HG02678 (cell line): ENCODE data around the gene TMEM131.
"Not testable (repeated sequence)": the region's sequence is repeated elsewhere in the genome, so short reads cannot be mapped to it uniquely, and the experiment has no call there.

ENCODE experiments used
- ATAC-seq: cut with Tn5 transposase; IDR thresholded peaks from one replicate; pipeline ENCODE4 v1.9.1; 2021; ENCODE audit warnings: mild to moderate bottlenecking, moderate library complexity; ENCODE audit not compliant: unreplicated experiment

TMEM131 gene

DNA sequence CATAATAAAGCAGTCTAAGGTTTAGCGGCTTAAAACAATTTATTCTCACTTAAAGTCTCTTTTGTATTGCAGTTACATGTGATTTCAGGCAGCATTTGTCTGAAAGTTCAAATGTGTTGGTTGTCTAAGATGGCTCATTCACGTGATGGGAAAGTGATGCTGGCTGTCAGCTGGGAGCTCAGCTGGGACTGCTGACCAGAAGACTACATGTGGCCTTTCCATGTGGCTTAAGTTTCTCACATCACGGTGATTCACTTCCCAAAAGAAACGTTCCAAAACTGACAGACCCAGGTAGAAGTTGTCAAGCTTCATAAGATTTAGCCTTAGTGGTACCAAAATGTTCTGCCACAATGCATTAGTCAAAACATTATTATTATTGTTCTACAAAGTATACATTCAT lies 76.9 kb downstream of the TMEM131 start:
- ATAC-seq, result no peak

DNA sequence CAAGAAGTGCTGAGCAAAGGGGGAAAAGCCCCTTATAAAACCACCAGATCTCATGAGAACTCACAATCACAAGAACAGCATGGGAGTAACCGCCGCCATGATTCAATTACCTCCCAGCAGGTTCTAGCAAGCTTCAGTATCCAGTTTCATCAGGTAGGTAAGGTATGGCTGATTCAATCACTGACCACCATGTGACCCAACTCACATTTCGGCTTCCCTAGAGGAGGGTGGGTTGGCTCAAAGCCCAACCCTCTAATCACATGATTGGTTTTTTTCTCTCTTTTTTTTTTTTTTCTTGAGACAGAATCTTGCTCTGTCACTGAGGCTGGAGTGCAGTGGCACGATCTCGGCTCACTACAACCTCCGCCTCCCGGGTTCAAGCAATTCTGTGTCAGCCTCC lies 78.1 kb downstream of the TMEM131 start:
- ATAC-seq, result not testable (repeated sequence)

DNA sequence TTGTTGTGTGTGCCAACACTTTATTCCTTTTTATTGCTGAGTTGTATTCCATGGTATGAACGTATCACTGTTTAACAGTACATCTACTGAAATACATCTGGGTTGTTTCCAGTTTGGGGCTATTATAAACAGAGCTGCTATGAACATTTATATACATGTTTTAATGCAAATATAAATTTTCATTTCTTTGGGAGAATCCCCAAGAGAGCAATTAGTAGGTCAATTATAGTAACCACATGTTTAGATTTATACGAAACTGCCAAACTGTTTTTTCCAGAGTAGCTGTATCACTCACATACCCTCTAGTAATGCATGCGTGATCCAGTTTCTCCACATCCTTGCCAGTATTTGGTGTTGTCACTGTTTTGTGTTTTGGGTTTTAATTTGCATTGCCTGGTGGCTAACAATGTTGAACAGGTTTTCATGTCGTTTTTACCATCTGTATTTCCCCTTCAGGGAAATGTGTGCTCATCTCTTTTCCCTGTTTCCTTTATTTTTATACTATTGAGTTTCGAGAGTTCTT lies 81.0 kb downstream of the TMEM131 start:
- no peak for ATAC-seq

DNA sequence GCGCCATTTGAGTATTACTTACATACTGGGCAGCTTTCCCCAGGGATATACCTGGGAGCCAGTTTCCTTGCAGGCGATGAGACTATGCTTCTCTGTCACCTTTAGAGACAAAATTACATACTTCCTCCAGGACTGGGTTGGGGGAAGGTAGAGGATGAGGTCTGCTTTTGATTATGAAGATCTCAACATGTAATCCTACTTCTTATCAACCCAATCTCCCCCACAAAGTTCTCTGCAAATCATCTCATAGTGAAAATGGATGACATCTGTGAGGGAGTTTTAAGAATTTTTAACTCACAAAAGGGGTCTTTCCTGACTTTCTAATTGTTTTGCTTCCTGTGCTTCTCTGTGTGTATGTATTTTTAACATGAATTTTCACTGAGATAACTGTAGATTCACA lies 81.9 kb downstream of the TMEM131 start:
- no peak for ATAC-seq

DNA sequence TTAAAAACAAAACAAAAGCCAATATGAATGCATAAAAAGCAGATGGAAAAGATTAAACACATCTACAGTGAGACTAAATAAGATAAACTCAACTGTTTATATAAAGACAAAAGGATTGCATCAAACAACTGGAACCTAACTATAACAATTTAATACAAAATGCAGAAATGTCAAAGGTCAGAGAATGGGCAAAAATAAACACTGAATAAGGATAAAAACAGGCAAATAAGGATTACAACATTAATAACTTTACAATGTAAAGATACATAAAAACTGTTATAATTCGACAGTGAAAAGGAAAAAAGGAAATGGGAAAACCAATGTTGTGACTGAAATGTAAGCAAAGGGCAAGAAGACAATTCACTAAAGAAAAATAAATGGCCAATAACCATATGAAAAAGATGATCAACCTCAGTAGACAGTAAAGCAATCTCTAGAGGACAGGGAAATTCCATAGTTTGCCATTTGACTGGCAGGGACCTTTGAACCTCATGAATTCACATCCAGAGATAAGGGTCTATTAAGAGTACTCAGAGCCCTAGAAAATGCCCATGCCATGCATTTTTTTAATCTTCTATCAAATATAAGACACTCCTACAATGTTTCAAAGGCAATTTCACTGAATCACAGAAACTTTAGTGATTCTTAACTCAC lies 83.7 kb downstream of the TMEM131 start:
- no peak for ATAC-seq

DNA sequence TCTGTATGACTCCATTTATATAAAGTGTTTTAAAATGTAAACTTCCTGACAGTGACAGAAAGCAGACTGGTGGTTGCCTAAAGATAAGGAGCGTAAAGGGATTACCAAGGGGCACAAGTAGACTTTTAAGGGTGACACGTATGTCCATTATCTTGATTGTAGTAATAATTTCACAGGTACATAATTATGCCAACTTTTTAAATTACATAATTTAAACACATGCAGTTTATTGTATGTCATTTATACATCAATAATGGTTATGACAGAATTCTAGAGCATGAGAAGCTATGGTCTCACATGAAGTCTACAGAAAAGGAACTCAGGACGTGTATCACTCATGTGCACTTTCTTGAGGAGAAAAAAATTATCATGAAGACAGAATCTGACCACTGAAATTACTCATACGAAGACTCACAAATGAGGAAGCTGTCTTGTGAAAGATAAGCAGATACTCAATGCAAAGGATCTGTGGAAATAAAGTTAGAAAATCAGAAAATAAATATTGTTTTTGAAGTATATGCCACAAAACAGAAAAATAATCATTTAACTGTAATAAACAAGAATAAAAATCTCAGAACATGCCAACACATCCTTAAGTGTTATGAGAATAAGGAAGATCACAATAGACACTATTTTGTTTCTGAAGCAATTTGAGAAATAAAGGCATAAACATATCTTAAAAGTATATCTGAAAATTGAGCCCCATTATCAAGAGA lies 84.4 kb downstream of the TMEM131 start:
- ATAC-seq, result peak; percentile 60

DNA sequence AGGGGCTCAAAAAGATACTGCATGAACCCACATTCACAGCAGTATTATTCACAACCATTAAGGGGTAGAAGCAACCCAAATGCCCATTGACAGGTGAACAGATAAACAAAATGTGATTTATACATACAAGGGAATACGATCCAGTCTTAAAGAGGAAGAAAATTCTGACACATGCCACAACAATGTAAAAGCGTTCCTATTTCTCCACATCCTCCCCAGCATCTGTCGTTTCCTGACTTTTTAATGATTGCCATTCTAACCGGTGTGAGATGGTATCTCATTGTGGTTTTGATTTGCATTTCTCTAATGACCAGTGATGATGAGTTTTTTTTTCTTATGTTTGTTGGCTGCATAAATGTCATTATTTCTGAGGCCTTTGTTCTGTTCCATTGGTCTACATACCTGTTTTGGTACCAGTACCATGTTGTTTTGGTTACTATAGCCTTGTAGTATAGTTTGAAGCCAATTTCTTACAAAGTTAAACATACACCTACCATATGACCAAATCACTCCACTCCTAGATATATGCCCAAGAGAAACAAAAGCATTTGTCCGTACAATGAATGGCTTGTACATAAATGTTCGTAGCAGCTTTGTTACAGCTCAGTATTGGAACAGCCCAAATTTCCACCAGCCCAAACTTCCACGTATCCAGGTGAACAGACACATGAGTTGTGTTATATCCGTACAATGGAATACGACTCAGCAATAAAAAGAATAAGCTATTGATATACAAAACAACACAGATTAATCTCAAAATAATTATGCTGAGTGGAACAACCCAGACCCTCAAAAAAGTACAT lies 85.1 kb downstream of the TMEM131 start:
- no peak for ATAC-seq

DNA sequence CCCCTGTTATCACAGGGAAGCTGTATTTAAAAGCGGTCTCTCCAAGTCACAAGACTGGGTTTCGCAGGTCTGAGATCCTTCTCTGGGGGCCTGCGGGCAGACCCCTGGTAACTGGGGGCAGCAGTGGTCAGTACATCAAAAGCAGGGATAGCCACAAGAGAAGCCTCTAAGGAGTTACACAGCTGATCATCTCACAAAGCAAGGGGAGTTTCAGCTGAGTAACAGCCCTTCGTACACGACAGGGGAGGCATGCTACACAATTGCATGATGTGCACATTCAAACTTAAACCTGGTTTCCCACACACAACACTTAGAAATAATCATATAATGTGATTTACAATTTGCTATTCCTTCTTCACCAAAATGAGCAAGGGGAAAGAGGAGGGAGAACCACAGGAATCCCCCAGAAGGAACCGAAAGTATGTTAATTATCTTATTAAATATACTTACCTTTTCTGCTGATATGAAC lies 87.5 kb downstream of the TMEM131 start:
- ATAC-seq, result peak; percentile 48

DNA sequence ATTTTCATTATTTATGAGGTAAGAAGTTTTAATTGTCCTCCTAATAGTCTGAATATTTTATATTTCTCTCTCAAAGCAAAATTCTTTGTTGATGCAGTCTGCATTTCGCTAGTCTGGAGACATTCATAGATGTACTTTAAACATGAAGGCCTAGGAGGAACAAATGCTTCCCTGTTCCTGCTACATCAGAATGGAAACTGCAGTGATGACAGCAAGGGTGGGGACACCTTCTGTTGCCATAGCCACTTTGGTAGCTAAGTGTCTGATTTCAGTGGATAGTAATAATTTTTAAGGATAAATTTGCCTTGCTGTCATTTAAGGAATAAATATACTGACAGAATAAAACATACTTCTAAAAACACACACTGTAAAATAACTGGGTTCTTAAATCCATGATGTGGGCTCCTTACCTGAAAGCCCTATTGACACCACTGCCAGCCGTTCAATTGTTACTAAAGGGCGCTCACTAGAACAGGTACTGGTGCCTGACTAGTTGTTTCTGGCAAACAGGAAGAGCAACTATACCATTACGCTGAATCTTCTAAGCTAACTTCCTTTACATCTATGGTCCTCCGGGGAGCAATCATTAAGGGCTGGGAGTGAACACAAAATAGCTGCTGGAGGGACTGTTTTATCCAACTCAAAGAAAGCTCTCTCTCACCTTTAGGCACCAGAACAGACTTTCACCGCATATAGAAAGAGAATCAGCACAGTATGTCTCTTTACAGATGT lies 88.2 kb downstream of the TMEM131 start:
- ATAC-seq, result no peak

DNA sequence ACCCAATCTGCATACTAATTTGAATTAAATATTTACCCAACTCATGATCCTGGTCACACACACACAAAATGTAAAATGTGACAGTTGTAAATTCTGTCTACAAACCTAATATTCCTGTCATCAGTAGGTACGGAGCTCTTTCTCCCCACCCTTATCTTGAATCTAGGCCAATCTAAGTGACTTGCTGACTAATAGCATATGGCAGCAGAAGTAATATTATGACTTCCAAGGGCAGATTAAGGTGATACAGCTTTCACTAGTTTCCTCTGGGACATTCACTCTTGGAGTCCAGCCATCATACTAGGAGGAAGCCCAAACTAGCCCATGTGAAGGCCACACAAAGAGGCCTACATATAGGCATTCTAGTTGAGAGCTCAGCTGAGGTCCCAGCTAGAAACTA lies 89.4 kb downstream of the TMEM131 start:
- ATAC-seq, result no peak

DNA sequence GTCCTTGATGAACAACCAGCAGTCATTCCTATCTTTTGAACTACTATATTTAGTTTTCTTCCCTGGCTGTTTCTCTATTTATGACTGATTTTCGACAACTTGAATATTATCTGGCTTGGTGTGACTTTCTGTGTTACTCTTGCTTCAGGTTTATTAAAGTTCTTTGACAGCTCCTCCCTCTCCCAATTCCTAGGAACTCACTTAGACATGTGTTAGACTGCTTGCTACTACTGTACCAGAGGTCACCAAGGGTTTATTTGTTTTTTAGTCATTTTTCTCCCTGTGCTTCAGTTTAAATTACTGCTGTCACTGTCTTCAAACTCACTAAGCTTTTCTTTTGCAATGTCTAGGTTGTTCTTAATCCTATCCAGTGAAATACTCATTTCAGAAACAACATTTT lies 90.5 kb downstream of the TMEM131 start:
- no peak for ATAC-seq

DNA sequence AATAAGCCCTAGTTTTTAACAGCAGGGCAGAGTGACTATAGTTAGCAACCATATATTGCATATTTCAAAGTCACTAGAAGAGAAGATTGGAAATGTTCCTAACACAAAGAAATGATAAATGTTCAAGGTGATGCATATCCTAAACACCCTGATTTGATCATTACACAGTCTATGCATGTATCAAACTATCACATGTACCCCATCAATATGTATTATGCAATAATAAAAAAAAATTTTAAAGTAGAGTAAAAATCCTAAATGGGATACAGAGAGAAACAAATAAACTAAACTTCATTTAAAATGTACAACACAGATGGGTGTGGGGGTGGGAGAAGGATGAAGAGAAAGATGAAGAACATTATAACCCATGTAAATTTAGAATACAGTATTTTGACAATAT lies 93.9 kb downstream of the TMEM131 start:
- no peak for ATAC-seq

DNA sequence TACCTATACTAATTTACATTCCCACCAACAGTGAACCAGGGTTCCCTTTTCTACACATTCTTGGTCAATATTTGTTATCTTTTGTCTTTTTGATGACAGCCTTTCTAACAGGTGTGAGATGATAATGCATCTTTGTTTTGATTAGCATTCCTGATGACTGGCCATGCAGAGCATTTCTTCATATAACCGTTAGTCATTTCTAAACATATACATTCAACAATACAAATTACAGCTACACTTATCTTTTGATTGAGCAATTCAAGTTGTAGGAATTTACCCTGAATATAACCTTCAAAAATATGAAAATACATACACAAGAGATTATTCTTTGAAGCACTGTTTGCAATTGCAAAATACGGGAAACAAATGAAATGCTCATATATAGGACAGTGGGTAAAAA lies 94.9 kb downstream of the TMEM131 start:
- ATAC-seq, result no peak

DNA sequence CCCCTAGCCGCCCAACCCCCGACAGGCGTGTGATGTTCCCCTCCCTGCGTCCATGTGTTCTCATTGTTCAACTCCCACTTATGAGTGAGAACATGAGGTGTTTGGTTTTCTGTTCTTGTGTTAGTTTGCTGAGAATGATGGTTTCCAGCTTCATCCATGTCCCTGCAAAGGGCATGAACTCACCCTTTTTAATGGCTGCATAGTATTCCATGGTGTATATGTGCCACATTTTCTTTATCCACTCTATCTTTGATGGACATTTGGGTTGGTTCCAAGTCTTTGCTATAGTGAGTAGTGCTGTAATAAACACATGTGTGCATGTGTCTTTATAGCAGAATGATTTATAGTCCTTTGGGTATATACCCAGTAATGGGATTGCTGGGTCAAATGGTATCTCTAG lies 102.7 kb downstream of the TMEM131 start:
- not testable (repeated sequence) for ATAC-seq

DNA sequence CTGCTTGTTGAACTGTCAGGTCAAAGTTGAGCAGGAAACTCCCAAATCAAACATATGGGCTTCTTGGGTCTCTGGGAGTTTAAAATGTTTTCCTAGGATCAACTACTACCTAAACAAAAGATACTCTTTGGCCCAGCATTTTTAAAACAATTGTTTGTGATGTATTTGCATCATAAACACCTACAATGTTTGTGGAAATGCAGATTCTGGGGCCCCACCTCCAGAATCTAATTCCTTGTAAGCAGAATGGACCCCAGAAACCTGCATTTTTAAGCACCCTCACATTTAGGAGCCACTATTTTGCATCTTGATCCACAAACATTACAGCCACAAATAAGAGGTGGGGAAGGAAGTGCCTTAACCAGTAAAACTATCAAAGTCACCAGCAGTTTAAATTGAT lies 104.1 kb downstream of the TMEM131 start:
- ATAC-seq, result no peak

DNA sequence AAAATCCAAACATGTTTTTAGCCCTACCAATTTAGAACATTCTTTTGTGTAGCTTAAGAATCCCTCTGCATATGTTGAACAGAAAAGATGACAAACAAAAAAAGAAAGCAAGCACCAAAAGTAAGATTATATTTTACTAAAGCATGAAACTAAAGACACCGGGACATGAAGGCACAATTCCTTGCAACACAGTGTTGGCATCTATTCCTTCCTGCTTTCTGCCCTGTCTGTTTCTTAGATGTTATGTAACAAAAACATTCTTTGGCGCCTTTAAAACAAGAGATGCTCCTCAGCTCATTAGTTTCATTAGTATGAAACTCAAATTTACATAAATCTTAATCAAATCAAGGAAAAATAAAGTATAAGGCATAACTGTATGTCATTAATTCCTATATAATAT lies 106.6 kb downstream of the TMEM131 start:
- ATAC-seq, result no peak

DNA sequence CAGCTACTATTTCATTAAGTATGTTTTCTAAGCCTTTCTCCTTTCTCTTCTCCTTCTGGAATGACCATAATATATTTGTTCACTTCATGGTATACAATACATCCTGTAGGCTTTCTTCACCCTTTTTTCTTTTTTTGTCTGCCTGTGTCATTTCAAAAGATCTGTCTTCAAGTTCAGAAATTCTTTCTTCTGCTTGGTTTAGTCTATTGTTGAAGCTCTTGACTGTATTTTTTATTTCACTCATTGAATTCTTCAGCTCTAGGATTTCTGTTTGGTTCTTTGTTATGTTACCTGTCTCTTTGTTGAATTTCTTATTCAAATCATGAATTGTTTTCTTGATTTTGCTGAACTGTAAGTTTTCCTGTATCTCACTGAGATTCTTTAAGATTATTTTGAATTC lies 109.9 kb downstream of the TMEM131 start:
- no peak for ATAC-seq

DNA sequence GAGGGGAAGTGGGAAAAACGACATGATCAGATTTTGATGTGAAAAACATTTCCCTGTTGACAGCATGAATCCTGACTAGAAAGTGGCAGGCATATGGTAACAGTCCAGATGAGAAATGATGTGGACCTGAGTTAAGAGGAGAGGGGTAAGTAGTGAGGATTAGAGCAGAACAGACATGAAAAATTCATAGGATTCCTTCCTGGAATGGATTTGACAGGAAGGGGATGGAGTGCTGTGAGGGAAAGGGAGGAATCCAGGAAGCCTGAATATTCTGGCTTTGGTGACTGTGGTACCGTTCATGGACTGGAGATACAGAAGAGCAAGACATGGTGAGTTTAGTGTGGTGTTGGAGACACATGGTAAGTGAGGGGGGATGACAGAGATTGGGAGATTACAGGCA lies 115.4 kb downstream of the TMEM131 start:
- no peak for ATAC-seq

DNA sequence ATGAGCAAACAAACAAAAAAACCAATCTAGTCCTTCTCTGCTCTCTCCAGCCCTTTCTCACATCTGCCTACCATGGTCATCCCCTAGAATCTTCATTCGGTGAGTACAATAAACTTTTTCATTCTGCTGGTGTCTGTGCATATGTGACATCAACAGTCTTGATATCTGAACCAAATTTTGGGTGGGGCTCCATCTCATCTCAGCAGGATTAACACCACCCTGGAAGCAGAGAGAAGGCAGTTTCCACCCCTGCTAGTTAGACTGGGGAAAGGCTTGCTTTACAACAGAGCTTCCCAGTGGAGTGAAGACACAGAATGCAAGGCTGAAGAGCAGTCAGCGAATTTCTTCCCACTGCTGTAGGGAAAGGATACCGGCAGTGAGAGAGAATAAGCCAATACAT lies 116.9 kb downstream of the TMEM131 start:
- ATAC-seq, result no peak

DNA sequence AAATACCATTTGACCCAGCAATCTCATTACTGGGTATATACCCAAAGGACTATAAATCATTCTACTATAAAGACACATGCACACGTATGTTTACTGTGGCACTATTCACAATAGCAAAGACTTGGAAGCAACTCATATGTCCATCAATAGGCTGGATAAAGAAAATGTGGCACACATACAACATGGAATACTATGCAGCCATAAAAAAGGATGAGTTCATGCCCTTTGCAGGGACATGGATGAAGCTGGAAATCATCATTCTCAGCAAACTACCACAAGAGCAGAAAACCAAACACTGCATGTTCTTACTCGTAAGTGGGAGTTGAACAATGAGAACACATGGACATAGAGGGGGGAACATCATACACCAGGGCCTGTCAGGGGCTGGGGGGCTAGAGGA lies 117.4 kb downstream of the TMEM131 start:
- ATAC-seq, result not testable (repeated sequence)
